Suprapubic skin (tissue), 4 donors: ENCODE measurements around the gene HLCS. TPM values are rescaled to one million over a fixed set of nuclear protein-coding genes. Genes with fewer than 3 reads are reported as not detected.

Experiments used
- DNase-seq, 2 donors: peaks; one replicate each; pipeline ENCODE4 v3.0.0-alpha.2; 2019; ENCODE audit warnings: low spot score in 2 of 2
- H3K27ac ChIP-seq: fragments of 200-600 bp; sonication (generic); one replicate; pipeline ENCODE4 v1.5.1; 2019
- H3K27me3 ChIP-seq: fragments of 200-600 bp; sonication (generic); one replicate; pipeline ENCODE4 v1.5.1; 2019
- H3K36me3 ChIP-seq: fragments of 200-600 bp; sonication (generic); one replicate; pipeline ENCODE4 v1.5.1; 2019
- H3K4me1 ChIP-seq: fragments of 200-600 bp; sonication (generic); one replicate; pipeline ENCODE4 v1.5.1; 2019
- H3K4me3 ChIP-seq: fragments of 200-600 bp; sonication (generic); one replicate; pipeline ENCODE4 v1.5.1; 2019; ENCODE audit warnings: mild to moderate bottlenecking
- H3K9me3 ChIP-seq: fragments of 200-600 bp; sonication (generic); one replicate; pipeline ENCODE4 v1.5.1; 2019
- CTCF ChIP-seq, 2 donors: fragments of 200-600 bp in 1 of 2; fragments of 450-650 bp in 1 of 2; sonication (generic) in 1 of 2; IDR thresholded peaks; one replicate each; pipeline ENCODE4 v1.5.1; 2016 to 2019; ENCODE audit warnings: antibody characterized with exemption in 2 of 2, mild to moderate bottlenecking in 1 of 2, moderate library complexity in 1 of 2
- EP300 ChIP-seq: sonication (generic); formaldehyde crosslinking; IDR thresholded peaks from one replicate; pipeline ENCODE4 v1.6.1; 2017; ENCODE audit warnings: antibody characterized with exemption
- POLR2A ChIP-seq, 2 donors: fragments of 450-650 bp; IDR thresholded peaks; one replicate each; pipeline ENCODE4 v1.6.1; 2017; ENCODE audit warnings: antibody characterized with exemption in 2 of 2, mild to moderate bottlenecking in 2 of 2, moderate library complexity in 2 of 2
- POLR2AphosphoS5 ChIP-seq, 3 donors: sonication (generic); formaldehyde crosslinking; IDR thresholded peaks; one replicate each; pipeline ENCODE4 v1.6.1; 2017; ENCODE audit warnings: antibody characterized with exemption in 3 of 3
- WGBS: methylation state at CpG from one replicate; pipeline ENCODE4 v1.1.5; 2018; 5-methylcytosine and 5-hydroxymethylcytosine counted together
- total RNA-seq, 4 donors: library from RNA; depleted of rRNA; stranded (reverse); fragments of >200 nt; gene quantifications; one replicate each; pipeline ENCODE4 v1.1.0, GENCODE V29; 2016

Gene HLCS
- total RNA-seq, 4 donors from 2014 or later: 8.4 to 16.1 (median 11.5) TPM

GRCh38 chr21:36922861-36923260 is 43.6 kb downstream of the HLCS start:
- Histone ChIP-seq H3K9me3 (no peaks in the 10 kb centered on the region), H3K4me1 (peaks cover 5% of the 10 kb centered on the region), H3K4me3 (no peak overlapping the region), H3K36me3 (peaks cover 4% of the 10 kb centered on the region), H3K27ac (no peak overlapping the region), H3K27me3 (no peaks in the 10 kb centered on the region)
- no peak for TF ChIP-seq EP300
- no peak for TF ChIP-seq POLR2AphosphoS5 (IDR thresholded peaks at IDR 0.05)
- TF ChIP-seq POLR2A (IDR thresholded peaks at IDR 0.05): no peak
- TF ChIP-seq CTCF (IDR thresholded peaks at IDR 0.05): no peak
- 78% methylated on average over 16 of the region's 18 CpGs for WGBS
- no peak for DNase-seq

GRCh38 chr21:36918291-36918690 is 48.2 kb downstream of the HLCS start:
- DNase-seq: no peak

GRCh38 chr21:36917471-36918158 is 48.9 kb downstream of the HLCS start:
- H3K27ac ChIP-seq: no peak overlapping the region
- WGBS: 60% methylated on average over 8 of the region's 8 CpGs
- H3K9me3 ChIP-seq: no peaks in the 10 kb centered on the region
- H3K4me1 ChIP-seq: peaks cover 8% of the 10 kb centered on the region
- TF ChIP-seq CTCF (IDR thresholded peaks at IDR 0.05): peak in 1 of 2 donors; percentile 12
- no peak for TF ChIP-seq POLR2A (IDR thresholded peaks at IDR 0.05)
- H3K4me3 ChIP-seq: no peak overlapping the region
- DNase-seq: no peak
- no peaks in the 10 kb centered on the region for H3K27me3 ChIP-seq
- H3K36me3 ChIP-seq: no peaks in the 10 kb centered on the region

More at GRCh38 chr21:36918291-36918690, 48.2 kb downstream of the HLCS start:
- Histone ChIP-seq H3K27ac (no peak overlapping the region), H3K36me3 (no peaks in the 10 kb centered on the region), H3K27me3 (no peaks in the 10 kb centered on the region), H3K9me3 (no peaks in the 10 kb centered on the region), H3K4me3 (no peak overlapping the region), H3K4me1 (peaks cover 8% of the 10 kb centered on the region)
- 70% methylated on average over 4 of the region's 4 CpGs for WGBS
- TF ChIP-seq EP300 (no peak), POLR2A (IDR thresholded peaks at IDR 0.05) (no peak), POLR2AphosphoS5 (IDR thresholded peaks at IDR 0.05) (no peak), CTCF (IDR thresholded peaks at IDR 0.05) (no peak)

GRCh38 chr21:36916718-36917117 is 49.8 kb downstream of the HLCS start:
- no peaks in the 10 kb centered on the region for H3K27me3 ChIP-seq
- H3K9me3 ChIP-seq: no peaks in the 10 kb centered on the region
- H3K4me1 ChIP-seq: peaks cover 8% of the 10 kb centered on the region
- H3K4me3 ChIP-seq: no peak overlapping the region
- no peak for DNase-seq
- H3K27ac ChIP-seq: no peak overlapping the region
- WGBS: 91% methylated on average over 3 of the region's 3 CpGs
- no peaks in the 10 kb centered on the region for H3K36me3 ChIP-seq
- TF ChIP-seq EP300 (no peak), POLR2AphosphoS5 (IDR thresholded peaks at IDR 0.05) (no peak), CTCF (IDR thresholded peaks at IDR 0.05) (no peak), POLR2A (IDR thresholded peaks at IDR 0.05) (no peak)

- Histone ChIP-seq H3K9me3 (no peaks in the 10 kb centered on the region), H3K4me1 (peaks cover 8% of the 10 kb centered on the region), H3K27me3 (no peaks in the 10 kb centered on the region), H3K27ac (no peak overlapping the region), H3K36me3 (no peaks in the 10 kb centered on the region), H3K4me3 (no peak overlapping the region)
- TF ChIP-seq EP300: no peak
- no peak for TF ChIP-seq POLR2AphosphoS5 (IDR thresholded peaks at IDR 0.05)
- 96% methylated on average over 8 of the region's 8 CpGs for WGBS
- no peak for DNase-seq
Observed at GRCh38 chr21:36915696-36916245, 50.7 kb downstream of the HLCS start.
